Dendritic cell treated with granulocyte-macrophage colony-stimulating factor and Interleukin-4, amounts not matched to agents 40 ng/mL and 50 ng/mL, for 4 days (primary cell): ENCODE data around the gene LY86.
A peak's percentile ranks its signal among the peaks of the same experiment; 100 is the strongest.

Experiments used
- H3K27ac Mint-ChIP-seq: one replicate; pipeline ENCODE4 v1.8.0; 2022; ENCODE audit warnings: mild to moderate bottlenecking, mixed read lengths
- H3K27me3 Mint-ChIP-seq: one replicate; pipeline ENCODE4 v1.8.0; 2022; ENCODE audit warnings: mild to moderate bottlenecking, mixed read lengths
- H3K36me3 Mint-ChIP-seq: one replicate; pipeline ENCODE4 v1.8.0; 2022; ENCODE audit warnings: low read depth, mixed read lengths
- H3K4me1 Mint-ChIP-seq: one replicate; pipeline ENCODE4 v1.8.0; 2022; ENCODE audit warnings: low read depth, mixed read lengths
- H3K4me3 Mint-ChIP-seq: one replicate; pipeline ENCODE4 v1.8.0; 2022; ENCODE audit warnings: mild to moderate bottlenecking, moderate library complexity, mixed read lengths
- H3K9me3 Mint-ChIP-seq: one replicate; pipeline ENCODE4 v1.8.0; 2022; ENCODE audit warnings: mixed read lengths
- intact Hi-C: fragments of 100-400 bp; cut with micrococcal nuclease; formaldehyde crosslinking; loops from one replicate; pipeline ENCODE4 v1.15.0; 2022

Gene LY86

DNA sequence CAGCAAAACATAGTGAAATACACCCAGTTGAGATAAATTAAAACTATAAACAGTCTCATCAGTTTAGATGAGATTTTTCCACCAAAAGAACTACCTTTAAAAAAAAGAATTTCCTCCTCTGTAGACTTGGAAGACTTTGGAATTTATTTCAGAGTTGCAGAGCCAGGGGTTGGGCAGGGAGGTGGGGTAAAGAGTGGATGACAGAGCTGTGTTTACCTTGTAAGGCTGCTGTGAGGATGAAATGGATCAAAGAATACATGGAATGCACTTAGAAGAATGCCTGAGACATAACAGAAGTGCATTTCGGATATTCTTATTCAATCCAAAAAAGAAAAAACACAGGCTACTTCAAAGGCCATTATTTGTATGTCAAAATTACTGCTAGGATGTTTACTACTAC is 6.4 kb upstream of the LY86 start:
- intact Hi-C loops = no loop called here

GRCh38 chr6:6583836-6584235 is 4.7 kb upstream of the LY86 start:
- H3K27me3 Mint-ChIP-seq = no peaks in the 10 kb centered on the region
- H3K27ac Mint-ChIP-seq = no peak overlapping the region
- H3K4me3 Mint-ChIP-seq = no peak overlapping the region
- no peaks in the 10 kb centered on the region for H3K36me3 Mint-ChIP-seq
- intact Hi-C loops = no loop called here
- H3K9me3 Mint-ChIP-seq = peaks cover 13% of the 10 kb centered on the region
- peaks cover 51% of the 10 kb centered on the region for H3K4me1 Mint-ChIP-seq

More for the DNA sequence above, 6.4 kb upstream of the LY86 start:
- no peaks in the 10 kb centered on the region for H3K27me3 Mint-ChIP-seq
- H3K4me3 Mint-ChIP-seq = no peak overlapping the region
- H3K27ac Mint-ChIP-seq = no peak overlapping the region
- H3K36me3 Mint-ChIP-seq = no peaks in the 10 kb centered on the region
- peaks cover 35% of the 10 kb centered on the region for H3K4me1 Mint-ChIP-seq
- peaks cover 13% of the 10 kb centered on the region for H3K9me3 Mint-ChIP-seq

DNA sequence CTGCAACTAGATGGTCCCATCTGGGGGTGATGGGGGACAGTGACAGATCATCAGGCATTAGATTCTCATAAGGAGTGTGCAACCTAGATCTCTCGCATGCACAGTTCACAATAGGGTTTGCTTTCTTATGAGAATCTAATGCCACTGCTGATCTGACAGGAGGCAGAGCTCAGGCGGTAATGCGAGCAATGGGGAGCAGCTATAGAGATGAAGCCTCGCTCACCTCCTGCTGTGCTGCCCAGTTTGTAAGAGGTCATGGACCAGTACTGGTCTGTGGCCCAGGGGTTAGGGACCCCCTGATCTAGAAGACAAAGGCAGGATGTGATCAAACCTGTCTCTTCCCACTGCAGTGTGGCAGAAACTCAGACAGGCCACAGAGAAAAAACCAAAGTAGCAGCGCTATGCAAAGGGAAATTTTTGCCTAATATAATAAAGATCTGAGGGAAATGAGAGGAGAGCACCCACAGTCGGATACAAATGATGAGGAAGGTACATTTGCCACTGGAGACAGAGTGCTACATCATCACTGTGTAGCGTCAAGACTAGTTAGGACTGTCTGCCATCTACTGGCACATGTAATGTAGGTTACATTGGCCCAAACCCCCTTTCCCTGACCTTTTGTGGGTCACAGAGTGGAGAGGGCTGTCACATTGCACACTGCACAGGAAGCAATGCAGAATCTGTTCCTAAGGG is 4.1 kb upstream of the LY86 start:
- intact Hi-C loops = no loop called here
- Mint-ChIP-seq H3K27me3 (no peaks in the 10 kb centered on the region), H3K4me3 (no peak overlapping the region), H3K27ac (no peak overlapping the region), H3K36me3 (no peaks in the 10 kb centered on the region), H3K9me3 (peaks cover 12% of the 10 kb centered on the region), H3K4me1 (peaks cover 51% of the 10 kb centered on the region)

GRCh38 chr6:6585003-6585311 is 3.6 kb upstream of the LY86 start:
- Mint-ChIP-seq H3K4me3 (no peak overlapping the region), H3K9me3 (peaks cover 7% of the 10 kb centered on the region), H3K4me1 (peaks cover 51% of the 10 kb centered on the region), H3K36me3 (no peaks in the 10 kb centered on the region), H3K27me3 (no peaks in the 10 kb centered on the region), H3K27ac (no peak overlapping the region)
- intact Hi-C loops = no loop called here

DNA sequence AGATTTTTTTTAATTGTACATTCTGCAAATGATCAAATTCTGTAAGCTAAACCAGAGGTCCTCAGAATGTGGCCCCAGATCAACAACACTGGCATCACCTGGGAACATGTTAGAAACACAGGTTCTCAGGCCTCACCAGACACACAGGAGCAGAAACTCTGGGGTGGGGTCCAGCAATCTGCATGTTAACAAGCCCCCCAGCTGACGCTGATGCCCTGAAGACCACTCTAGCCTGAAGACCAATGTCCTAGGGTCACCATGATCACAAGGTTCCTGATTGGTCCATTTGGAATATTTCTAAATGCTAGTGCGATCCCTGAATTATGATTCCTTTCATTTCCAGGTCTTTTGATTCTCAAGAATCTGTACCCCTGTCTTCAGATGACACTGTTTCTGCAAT is 2.4 kb upstream of the LY86 start:
- no peaks in the 10 kb centered on the region for H3K9me3 Mint-ChIP-seq
- intact Hi-C loops = no loop called here
- peaks cover 61% of the 10 kb centered on the region for H3K4me1 Mint-ChIP-seq
- H3K4me3 Mint-ChIP-seq = no peak overlapping the region
- no peak overlapping the region for H3K27ac Mint-ChIP-seq
- H3K36me3 Mint-ChIP-seq = peaks cover 8% of the 10 kb centered on the region
- no peaks in the 10 kb centered on the region for H3K27me3 Mint-ChIP-seq

GRCh38 chr6:6586671-6587526 is 1.6 kb upstream of the LY86 start:
- H3K27me3 Mint-ChIP-seq = no peaks in the 10 kb centered on the region
- intact Hi-C loops = no loop called here
- no peak overlapping the region for H3K4me3 Mint-ChIP-seq
- H3K4me1 Mint-ChIP-seq = peaks cover 68% of the 10 kb centered on the region
- H3K9me3 Mint-ChIP-seq = no peaks in the 10 kb centered on the region
- peak overlapping the region; percentile 96 for H3K27ac Mint-ChIP-seq
- peaks cover 8% of the 10 kb centered on the region for H3K36me3 Mint-ChIP-seq

- Mint-ChIP-seq H3K27me3 (no peaks in the 10 kb centered on the region), H3K4me1 (peaks cover 76% of the 10 kb centered on the region)
- intact Hi-C loops = no loop called here
Observed at GRCh38 chr6:6587696-6588063, 840 bp upstream of the LY86 start.

GRCh38 chr6:6588924-6589709 is 597 bp downstream of the LY86 start:
- intact Hi-C loops = no loop called here
- H3K27me3 Mint-ChIP-seq = no peaks in the 10 kb centered on the region
- peak overlapping the region; percentile 82 for H3K4me3 Mint-ChIP-seq
- H3K9me3 Mint-ChIP-seq = no peaks in the 10 kb centered on the region
- H3K4me1 Mint-ChIP-seq = peaks cover 89% of the 10 kb centered on the region
- peak overlapping the region; percentile 96 for H3K27ac Mint-ChIP-seq
- H3K36me3 Mint-ChIP-seq = peaks cover 8% of the 10 kb centered on the region

More at GRCh38 chr6:6587696-6588063, 840 bp upstream of the LY86 start:
- Mint-ChIP-seq H3K36me3 (peaks cover 8% of the 10 kb centered on the region), H3K4me3 (no peak overlapping the region), H3K9me3 (no peaks in the 10 kb centered on the region), H3K27ac (peak overlapping the region; percentile 96)

GRCh38 chr6:6590530-6590929 is 2.0 kb downstream of the LY86 start:
- intact Hi-C loops = loop anchor here (5.0 kb wide), 1 partner anchor 67 kb away; no protein-coding TSS in a partner anchor
- Mint-ChIP-seq H3K27ac (peak overlapping the region; percentile 96), H3K9me3 (peaks cover 8% of the 10 kb centered on the region), H3K27me3 (no peaks in the 10 kb centered on the region), H3K36me3 (peaks cover 21% of the 10 kb centered on the region), H3K4me1 (peaks cover 90% of the 10 kb centered on the region), H3K4me3 (peak overlapping the region; percentile 11)

DNA sequence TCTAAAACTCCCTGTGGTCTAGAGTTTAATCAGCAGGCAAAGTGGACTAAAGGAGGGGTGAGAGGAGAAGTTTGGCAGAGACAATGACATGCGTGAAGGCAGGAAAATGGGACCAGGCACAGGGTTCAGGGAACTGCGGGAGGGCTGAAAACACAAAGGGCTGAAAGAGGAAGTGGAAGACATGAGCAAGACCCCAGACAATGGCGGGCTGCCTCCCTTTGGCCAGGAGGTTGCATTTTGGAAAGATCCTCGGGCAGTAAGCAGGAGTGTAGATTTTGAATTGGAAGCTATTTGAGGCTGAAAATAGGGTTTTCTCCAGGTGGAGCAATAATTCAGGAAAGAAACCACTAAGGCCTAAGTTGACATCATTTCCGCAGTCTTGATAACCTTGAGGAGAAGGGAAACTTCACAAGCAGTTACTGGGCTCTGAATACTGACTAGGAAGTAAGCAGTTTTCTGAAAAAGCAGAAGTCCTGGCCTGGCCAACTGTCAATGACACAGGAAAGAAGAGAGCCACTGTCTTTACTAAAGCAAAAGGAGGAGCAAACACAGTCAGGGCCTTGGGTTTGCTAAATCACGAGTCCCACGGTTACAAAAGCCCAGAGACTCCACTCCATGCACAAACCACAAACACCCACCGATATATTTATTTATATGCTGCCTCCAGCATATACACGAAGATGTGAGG is 3.4 kb downstream of the LY86 start:
- intact Hi-C loops = loop anchor here (5.0 kb wide), 1 partner anchor 65 kb away; no protein-coding TSS in a partner anchor
- peak overlapping the region; percentile 20 for H3K4me3 Mint-ChIP-seq
- peaks cover 98% of the 10 kb centered on the region for H3K4me1 Mint-ChIP-seq
- H3K9me3 Mint-ChIP-seq = peaks cover 8% of the 10 kb centered on the region
- H3K27ac Mint-ChIP-seq = peak overlapping the region; percentile 96
- peaks cover 24% of the 10 kb centered on the region for H3K36me3 Mint-ChIP-seq
- no peaks in the 10 kb centered on the region for H3K27me3 Mint-ChIP-seq

GRCh38 chr6:6592826-6593475 is 4.4 kb downstream of the LY86 start:
- Mint-ChIP-seq H3K4me1 (peaks cover 92% of the 10 kb centered on the region), H3K27me3 (no peaks in the 10 kb centered on the region), H3K27ac (peak overlapping the region; percentile 96), H3K36me3 (peaks cover 27% of the 10 kb centered on the region), H3K9me3 (peaks cover 8% of the 10 kb centered on the region), H3K4me3 (peak overlapping the region; percentile 6)
- intact Hi-C loops = loop anchor here (5.0 kb wide), 1 partner anchor 64 kb away; no protein-coding TSS in a partner anchor

GRCh38 chr6:6593867-6594468 is 5.4 kb downstream of the LY86 start:
- intact Hi-C loops = loop anchor here (5.0 kb wide), 1 partner anchor 63 kb away; no protein-coding TSS in a partner anchor
- no peak overlapping the region for H3K4me3 Mint-ChIP-seq
- peaks cover 90% of the 10 kb centered on the region for H3K4me1 Mint-ChIP-seq
- H3K36me3 Mint-ChIP-seq = peaks cover 27% of the 10 kb centered on the region
- H3K9me3 Mint-ChIP-seq = peaks cover 8% of the 10 kb centered on the region
- H3K27ac Mint-ChIP-seq = peak overlapping the region; percentile 96
- no peaks in the 10 kb centered on the region for H3K27me3 Mint-ChIP-seq

GRCh38 chr6:6595025-6595424 is 6.5 kb downstream of the LY86 start:
- peaks cover 8% of the 10 kb centered on the region for H3K9me3 Mint-ChIP-seq
- intact Hi-C loops = loop anchor here (5.0 kb wide), 1 partner anchor 38 kb away; no protein-coding TSS in a partner anchor
- H3K4me1 Mint-ChIP-seq = peaks cover 90% of the 10 kb centered on the region
- peak overlapping the region; percentile 67 for H3K27ac Mint-ChIP-seq
- H3K27me3 Mint-ChIP-seq = no peaks in the 10 kb centered on the region
- H3K4me3 Mint-ChIP-seq = no peak overlapping the region
- peaks cover 27% of the 10 kb centered on the region for H3K36me3 Mint-ChIP-seq
